LNCAP (cell line): ENCODE measurements around the gene RPL29.

Experiments
- TF ChIP-seq, protein P1 (sequence below): fragments of 450-650 bp; IDR thresholded peaks from 2 replicates; pipeline ENCODE4 v1.5.1; 2017; ENCODE audit warnings: mild to moderate bottlenecking

Gene RPL29

GRCh38 chr3:52018319-52019000, 22.8 kb upstream of the RPL29 start:
- TF ChIP-seq, protein P1, sequence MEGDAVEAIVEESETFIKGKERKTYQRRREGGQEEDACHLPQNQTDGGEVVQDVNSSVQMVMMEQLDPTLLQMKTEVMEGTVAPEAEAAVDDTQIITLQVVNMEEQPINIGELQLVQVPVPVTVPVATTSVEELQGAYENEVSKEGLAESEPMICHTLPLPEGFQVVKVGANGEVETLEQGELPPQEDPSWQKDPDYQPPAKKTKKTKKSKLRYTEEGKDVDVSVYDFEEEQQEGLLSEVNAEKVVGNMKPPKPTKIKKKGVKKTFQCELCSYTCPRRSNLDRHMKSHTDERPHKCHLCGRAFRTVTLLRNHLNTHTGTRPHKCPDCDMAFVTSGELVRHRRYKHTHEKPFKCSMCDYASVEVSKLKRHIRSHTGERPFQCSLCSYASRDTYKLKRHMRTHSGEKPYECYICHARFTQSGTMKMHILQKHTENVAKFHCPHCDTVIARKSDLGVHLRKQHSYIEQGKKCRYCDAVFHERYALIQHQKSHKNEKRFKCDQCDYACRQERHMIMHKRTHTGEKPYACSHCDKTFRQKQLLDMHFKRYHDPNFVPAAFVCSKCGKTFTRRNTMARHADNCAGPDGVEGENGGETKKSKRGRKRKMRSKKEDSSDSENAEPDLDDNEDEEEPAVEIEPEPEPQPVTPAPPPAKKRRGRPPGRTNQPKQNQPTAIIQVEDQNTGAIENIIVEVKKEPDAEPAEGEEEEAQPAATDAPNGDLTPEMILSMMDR, result no peak

DNA sequence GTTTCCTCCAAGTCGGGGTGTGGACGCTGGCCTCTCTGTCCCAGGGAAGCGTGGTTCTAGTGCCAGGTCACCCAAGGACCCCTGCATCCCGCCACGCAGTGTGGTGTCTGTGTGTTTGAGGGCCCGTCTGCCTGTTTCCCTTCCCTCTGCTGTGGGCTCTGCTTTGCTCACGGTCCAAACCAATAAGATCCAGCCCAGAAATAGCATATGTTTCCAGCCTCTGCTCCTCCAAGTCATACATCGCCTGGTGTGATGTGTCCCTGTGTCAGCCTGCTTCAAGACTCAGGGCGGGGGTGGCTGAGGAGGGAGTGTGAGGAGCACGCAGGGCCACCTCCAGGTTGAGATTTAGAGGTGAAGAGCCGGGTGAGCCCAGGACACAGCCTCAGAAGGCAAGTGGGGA, 21.9 kb upstream of the RPL29 start:
- TF ChIP-seq, protein P1, result no peak

DNA sequence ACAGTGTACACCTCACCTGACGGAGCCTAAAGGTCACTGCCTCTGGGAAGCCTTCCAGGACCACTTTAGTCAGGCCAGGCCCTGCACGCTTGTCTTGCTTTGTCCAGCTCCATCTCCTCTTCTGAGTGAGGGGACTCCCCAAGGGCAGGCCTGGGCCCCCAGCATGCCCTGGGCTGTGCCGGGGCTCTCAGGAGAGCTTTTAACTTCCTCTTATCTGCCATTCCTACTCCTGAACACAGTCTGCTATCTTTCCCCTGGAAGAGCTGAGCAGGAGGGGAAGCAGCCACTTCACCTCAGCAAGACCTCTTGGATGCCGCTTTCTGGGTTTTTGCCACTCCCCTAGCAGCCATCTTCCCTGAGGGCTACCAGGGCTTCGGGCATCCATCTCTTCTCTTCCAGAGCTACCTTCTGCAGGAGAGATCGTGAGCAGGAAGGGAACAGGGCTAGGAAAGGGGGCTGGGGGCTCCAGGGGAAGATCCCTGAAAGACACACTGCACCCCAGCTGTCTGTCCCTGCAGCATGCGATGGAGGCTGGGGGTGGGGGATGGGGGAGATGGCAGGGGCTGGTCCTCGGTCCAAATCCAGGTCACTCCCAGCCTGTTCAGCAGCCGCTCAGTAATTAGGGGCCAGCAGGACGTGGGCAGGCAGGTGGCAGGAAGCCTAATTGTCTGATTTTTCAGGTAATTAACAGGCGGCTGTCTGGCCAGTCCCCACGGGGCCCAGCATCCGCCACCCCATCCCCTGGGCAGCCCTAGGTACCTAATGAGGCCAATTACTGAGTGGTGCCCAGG, 19.9 kb upstream of the RPL29 start:
- TF ChIP-seq, protein P1, result no peak

- TF ChIP-seq, protein P1, result no peak
Measured at GRCh38 chr3:52014613-52015012, 18.9 kb upstream of the RPL29 start.

- TF ChIP-seq, protein P1, result no peak
Measured at GRCh38 chr3:52013802-52014598, 18.3 kb upstream of the RPL29 start.

GRCh38 chr3:52012699-52013098, 17.0 kb upstream of the RPL29 start:
- TF ChIP-seq, protein P1, result no peak

GRCh38 chr3:52010431-52010830, 14.7 kb upstream of the RPL29 start:
- TF ChIP-seq, protein P1, result no peak
